T-helper 9 cell (primary cell): ENCODE measurements around the gene LRBA.

Source experiments
- DNase-seq: peaks from one replicate; pipeline ENCODE4 v3.0.0-alpha.2; 2020

LRBA gene

DNA sequence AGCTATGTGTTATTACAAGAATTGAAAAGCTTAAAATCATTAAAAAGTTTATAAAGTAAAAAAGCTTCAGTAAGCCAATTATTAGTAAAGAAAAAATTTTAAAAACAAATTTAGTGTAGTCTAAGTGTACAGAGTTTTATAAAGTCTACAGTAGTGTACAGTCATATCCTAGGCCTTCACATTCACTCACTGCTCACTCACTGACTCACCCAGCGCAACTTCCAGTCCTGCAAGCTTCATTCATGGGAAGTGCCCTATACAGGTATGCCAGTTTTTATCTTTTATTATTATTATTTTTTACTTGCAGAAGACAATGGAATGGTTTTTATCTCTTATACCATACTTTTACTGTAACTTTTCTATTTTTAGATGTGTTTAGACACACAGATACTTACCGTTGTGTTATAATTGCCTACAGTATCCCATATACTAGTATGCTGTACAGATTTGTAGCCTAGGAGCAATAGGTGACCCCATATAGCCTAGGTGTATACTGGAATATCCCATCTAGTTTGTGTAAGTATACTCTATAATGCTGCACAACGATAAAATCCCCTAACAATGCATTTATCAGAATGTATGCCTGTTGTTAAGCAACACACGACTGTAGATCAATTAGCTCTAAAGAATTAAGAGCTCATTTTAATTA, 706.1 kb downstream of the LRBA start:
- DNase-seq: no peak

DNA sequence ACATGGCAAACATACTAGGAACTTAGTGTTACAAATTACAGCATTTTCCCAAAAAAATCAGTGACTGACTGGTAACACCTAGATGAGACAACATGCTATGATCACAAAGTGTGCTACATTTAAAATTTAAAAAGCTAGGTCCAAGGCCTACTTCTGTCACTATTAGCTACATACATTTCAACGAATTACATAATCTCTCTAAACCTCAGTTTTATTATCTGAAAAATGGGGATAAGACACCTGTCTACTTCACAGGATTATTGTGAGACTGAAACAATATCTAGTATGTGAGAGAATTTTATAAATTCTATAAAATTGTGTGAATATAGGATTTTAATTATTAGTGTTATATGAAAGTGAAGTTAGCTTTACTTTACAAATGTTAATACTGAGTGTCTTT, 708.4 kb downstream of the LRBA start:
- DNase-seq: no peak

- no peak for DNase-seq
Measured at GRCh38 chr4:150305995-150306394, 709.1 kb downstream of the LRBA start.

DNA sequence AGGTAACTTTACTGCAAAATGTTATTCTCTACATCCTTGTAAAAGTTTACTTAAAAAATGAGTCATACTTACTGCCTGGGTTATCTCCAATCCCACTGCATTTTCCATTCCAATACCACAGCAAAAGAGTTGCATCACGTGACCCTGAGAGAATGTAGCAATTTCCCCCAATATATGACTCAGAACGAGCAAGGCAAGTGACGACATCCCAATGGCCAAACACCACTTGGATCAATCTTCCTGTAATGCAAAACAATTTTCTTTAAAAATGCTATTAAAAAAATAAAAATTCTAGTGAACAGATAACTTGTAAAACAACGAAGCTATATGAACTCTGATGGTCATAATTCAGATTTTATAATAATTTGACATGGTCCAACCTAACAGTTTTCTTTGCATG, 712.5 kb downstream of the LRBA start:
- no peak for DNase-seq

DNA sequence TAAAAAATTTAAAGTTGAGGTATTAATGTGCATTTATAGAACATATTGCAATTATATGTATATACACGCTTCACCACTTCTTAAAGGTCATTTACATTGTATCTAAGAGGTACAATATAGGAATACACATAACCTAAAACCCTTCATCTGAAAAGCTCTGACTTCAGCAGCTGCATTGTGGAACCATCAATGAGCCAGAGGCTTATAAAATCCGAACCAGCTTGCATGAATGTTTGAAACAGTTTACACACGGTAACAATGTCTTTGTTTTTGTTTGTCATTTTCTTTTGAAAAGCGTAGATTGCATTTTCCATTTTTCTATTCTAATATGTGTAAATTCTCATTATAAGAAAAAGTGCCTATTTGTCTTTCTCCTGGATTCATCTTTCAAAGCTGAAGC, 715.3 kb downstream of the LRBA start:
- DNase-seq: no peak

GRCh38 chr4:150297861-150298474, 717.1 kb downstream of the LRBA start:
- no peak for DNase-seq

DNA sequence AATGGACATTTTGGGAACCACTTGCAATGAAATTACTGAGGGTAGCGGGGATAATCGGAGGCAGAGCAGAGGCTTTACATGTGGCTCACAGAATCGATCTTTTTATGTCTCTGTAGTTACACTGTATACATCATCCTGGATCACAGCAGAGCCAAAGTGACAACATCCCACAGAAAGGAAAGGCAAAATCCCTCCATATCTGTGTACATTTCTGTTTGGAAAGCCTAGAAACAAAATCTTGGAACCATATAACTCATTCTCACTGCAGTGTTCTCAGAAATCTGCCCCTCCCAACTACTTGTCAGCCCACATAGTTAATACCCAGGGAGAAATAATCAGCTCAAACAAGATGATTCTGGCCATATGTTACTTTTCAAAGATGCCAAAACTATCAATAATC, 725.2 kb downstream of the LRBA start:
- DNase-seq: no peak

- no peak for DNase-seq
Measured at GRCh38 chr4:150289198-150289597, 725.9 kb downstream of the LRBA start.

GRCh38 chr4:150286656-150287055, 728.4 kb downstream of the LRBA start:
- DNase-seq: no peak

- DNase-seq: no peak
Measured at GRCh38 chr4:150283689-150284088, 731.4 kb downstream of the LRBA start.

- DNase-seq: no peak
Measured at GRCh38 chr4:150280975-150281374, 734.1 kb downstream of the LRBA start.

GRCh38 chr4:150280081-150280895, 734.8 kb downstream of the LRBA start:
- no peak for DNase-seq

DNA sequence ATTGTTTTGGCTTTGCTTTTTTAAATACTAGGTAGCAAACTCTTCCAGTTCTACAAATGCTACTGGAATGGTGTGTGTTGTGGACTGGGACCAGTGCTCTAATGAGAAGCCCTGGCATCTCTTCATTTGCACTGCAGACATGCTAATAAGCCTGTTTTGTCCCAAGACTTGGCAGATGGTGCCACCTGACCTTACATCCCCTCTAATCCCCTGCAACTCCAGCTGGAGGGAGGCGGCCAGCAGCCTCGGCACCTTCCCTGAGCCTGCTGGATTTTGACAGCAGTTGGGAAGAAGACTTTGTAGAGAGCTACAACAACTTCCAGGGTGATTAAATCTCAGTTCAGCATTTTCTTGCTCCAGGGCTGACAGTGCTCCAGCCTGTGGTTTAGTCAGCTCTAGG, 736.9 kb downstream of the LRBA start:
- no peak for DNase-seq

DNA sequence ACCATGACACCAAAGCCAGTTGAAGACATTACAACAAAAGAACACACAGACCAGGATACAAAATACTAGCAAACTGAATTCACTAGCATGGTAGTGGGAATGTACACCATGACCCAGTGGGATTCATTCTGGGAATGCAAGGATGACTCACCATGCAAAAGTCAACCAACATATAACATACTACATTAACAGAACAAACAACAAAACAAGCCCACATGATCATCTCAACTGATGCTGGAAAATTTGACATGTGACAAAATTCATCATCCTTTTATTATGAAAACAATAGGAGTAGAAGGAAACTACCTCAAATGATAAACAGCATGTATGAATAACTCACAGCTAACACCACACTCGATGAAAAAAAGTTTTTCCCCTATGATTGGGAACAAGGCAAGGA, 746.6 kb downstream of the LRBA start:
- no peak for DNase-seq

DNA sequence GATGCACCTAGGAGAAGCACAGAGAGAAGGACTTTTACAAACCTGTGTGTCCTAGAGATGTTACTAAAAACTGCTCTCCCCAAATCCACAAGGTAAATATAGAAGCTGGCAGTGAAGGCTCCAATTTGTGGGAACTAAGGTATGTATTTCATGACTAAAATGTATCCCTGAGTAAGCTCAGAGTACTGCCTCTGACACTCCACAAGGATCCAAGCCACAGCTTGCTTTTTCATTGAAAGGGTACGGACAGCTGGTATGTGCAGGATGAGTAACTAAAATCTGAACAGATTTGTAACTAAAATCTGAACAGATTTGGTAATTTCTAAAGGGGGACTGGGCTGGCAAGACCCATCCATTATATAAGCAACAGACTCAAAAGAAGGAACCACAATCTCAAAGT, 749.3 kb downstream of the LRBA start:
- DNase-seq: no peak

DNA sequence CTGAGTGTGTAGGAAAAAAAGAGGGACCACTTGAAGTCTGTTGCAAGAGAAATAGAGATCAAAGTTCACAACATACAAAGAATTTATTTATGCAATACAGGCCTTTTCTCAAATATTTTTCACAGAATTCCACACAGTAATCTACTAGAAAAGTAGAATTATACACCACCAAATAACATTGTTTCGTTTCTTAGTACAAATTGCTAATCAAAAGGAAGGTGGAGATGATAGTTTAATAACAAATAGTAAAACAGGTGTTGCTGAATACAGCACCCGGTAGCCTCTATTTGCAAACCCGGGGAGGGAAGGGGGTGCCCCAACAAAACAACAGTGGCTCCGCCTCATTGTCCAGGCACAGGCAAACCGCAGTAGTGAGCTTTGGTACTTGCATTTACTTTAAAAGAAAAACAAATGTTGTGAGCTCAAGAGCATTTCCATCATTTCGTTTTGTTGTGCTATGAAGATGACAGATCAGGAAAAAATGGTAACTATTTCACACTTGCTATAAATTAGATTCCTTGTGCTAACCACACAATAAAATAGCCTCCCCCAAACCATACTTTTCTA, 750.4 kb downstream of the LRBA start:
- no peak for DNase-seq

DNA sequence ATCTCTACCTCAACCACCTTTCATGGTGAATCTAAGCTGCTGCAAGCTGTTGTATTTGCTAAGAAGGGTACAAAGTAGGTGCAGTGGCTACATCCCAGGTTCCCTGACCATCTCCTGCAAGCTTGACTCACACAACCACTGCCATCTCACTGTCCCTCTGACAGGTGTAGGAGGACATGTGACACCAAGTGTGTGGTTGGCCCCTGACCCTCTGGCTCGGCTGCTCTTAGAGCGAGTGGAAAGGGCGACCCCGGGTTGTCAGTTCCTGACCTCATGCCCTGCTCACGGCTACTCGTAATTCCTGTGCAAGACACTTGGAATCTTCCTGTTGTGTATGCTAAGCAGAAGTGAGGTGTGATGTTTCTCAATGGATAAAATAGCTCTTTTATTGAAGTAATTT, 752.5 kb downstream of the LRBA start:
- no peak for DNase-seq

DNA sequence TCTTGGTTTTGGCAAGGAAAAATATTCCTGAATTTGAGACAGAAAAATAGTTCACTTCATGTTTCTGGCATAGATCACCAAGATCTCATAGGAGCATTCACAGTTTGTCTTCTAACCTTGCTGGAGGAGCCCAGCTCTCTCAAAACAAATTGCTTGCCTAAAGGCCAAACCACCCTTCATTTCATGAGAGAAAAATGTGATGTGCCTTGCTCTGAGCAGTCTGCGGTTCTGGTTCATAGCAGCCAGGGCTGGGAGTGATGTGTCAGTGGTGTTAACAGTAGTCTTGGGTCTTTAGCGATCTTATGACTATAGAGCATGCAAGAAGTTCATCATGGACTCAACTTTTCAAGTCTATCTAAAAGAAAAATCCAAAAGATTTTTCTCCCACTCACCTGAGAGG, 753.5 kb downstream of the LRBA start:
- DNase-seq: no peak

DNA sequence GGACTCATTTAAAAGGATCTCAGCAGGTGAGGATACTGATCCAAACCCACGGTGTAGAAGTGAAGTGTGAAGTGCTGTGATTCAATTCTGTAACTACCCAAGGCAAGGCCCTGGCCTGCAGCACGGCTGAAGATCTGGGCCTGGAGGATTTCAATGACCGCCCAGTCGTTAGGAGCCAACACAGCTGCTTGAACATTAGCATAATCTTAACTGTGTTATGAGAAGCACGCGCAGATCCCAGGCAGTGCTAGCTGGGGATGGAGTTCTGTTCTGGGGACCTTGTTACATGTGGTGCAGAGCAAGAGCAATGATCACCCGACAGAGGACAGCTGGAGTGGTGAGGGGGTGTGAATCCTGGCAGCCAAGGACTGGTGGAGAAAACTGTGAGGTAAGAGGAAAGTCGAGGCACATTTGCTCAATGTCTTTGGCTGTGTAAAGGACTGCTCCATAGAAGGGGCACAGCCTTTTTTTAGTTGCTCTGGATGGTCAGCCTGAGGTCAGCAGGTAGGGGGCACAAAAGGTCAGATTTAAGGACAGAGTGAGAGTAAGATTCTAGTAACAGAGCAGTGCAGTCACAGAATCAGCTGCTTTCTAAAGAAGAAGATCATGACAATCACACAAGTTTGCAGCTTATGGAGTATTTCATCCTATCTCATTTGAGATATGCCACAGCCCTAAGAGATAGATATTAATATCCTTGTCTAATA, 755.1 kb downstream of the LRBA start:
- no peak for DNase-seq

GRCh38 chr4:150258569-150258968, 756.5 kb downstream of the LRBA start:
- no peak for DNase-seq

DNA sequence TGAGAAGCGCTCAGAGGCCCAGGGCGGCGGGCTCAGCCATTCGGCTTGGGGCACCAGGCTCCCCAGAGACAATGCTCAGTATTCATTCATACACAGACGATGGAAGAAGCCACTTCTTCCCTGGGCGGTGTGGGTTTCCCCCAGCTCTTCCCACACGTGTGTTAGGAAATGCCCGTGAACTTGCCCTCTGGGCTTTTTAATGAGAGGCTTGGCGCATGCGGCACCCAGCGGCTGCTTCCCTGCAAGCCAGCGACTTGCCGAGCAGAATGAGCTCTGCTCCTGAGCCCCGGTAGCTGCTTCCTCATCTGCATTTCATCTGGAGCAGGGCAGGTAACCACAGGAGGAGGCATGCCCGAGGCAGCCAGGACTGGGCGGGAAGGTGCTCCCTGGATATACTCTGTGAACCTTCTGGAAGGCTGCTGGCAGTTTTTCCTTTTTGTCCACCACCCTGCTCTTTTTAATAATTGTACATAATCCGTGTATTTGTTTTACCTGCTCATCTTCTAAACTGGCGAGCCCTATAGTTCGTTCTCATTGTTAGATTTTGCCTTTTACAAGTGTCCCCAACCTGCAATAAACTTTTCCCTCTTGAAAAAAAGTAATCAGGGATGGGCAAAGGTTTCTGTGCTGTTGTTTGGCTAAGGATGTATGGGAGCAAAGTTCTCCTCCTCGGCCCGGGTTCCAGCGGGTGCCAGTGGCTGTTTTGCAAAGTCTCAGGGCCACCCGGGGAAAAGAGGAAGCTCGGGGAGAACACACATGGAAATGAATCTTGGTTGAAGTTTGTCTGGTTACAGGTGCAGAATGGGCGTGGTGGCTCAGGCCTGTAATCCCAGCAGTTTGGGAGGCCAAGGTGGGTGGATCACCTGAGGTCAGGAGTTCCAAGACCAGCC, 758.0 kb downstream of the LRBA start:
- DNase-seq: no peak

- DNase-seq: no peak
Measured at GRCh38 chr4:150256225-150256620, 758.9 kb downstream of the LRBA start.
